ENCODE data around the gene ASIC4. TPM values are rescaled to one million over a fixed set of nuclear protein-coding genes. Genes with fewer than 3 reads are reported as not detected.

ASIC4 gene
- total and polyA plus RNA-seq, 2 of the 13 experiments (the other 11 are each of a cell fraction or from before 2014, with no cell fraction given): 0.03 TPM; not detected in 1

DNA sequence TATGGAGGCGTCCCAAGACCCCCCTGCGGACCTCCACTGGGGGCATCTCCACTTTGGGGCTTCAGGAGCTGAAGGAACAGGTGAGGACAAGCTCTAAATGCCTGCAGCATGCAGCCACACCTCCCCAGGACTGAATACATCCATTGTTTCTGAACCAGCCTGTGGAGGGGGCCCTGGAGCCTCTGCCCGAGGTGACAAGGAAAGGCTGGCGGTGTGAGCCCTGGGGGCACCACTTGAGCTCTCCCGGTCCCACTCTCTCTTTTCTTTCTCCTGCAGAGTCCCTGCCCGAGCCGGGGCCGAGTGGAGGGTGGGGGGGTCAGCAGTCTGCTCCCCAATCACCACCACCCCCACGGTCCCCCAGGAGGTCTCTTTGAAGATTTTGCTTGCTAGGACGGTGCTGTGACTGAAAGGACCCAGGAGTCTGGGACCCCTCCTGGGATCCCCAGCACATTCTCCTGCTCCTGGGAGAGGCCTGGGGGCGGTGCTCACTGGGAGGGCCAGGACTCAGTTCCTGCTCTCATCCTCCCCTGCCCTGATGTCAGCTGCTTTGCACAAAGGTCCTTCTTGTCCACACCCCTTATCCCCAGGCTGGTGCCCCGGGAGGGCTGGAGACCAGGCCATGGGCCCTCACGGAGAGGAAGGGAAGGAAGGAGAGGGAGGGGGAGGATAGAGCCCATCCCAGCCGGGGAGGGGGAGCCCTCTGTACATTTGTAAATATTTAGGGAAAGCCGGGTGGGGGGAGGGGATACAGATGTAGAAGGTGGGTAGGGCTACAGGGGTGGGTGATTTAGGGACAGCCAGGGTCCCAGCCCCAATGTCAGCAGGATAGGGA is 23.6 kb downstream of the ASIC4 start (continued):
- TF ChIP-seq, protein P1, sequence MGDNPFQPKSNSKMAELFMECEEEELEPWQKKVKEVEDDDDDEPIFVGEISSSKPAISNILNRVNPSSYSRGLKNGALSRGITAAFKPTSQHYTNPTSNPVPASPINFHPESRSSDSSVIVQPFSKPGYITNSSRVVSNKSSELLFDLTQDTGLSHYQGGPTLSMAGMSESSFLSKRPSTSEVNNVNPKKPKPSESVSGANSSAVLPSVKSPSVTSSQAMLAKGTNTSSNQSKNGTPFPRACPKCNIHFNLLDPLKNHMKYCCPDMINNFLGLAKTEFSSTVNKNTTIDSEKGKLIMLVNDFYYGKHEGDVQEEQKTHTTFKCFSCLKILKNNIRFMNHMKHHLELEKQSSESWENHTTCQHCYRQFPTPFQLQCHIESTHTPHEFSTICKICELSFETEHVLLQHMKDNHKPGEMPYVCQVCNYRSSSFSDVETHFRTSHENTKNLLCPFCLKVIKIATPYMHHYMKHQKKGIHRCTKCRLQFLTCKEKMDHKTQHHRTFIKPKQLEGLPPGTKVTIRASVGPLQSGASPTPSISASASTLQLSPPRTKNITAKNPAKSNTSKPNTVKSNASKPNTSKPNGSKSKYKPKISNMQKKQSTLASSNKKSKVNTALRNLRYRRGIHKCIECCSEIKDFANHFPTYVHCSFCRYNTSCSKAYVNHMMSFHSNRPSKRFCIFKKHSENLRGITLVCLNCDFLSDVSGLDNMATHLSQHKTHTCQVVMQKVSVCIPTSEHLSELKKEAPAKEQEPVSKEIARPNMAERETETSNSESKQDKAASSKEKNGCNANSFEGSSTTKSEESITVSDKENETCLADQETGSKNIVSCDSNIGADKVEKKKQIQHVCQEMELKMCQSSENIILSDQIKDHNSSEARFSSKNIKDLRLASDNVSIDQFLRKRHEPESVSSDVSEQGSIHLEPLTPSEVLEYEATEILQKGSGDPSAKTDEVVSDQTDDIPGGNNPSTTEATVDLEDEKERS (CRISPR knock-in tag; IDR thresholded peaks at IDR 0.05): 0 out of 2 replicates have a peak, but pooled peaks have one; percentile 41
- no peak for TF ChIP-seq NR2F2 (IDR thresholded peaks at IDR 0.05; ENCODE audit: borderline replicate concordance, low read depth)
- no peak for TF ChIP-seq IKZF1 (IDR thresholded peaks at IDR 0.05)
- TF ChIP-seq ZNF138 (CRISPR knock-in tag; IDR thresholded peaks at IDR 0.05; ENCODE audit: low read depth): no peak
- TF ChIP-seq SMC3 (IDR thresholded peaks at IDR 0.05; ENCODE audit: low read length): no peak
- peak; percentile 2; the same call in 1 of the 2 replicates for TF ChIP-seq MTA1 (CRISPR knock-in tag; IDR thresholded peaks at IDR 0.05; ENCODE audit: borderline replicate concordance)
- TF ChIP-seq SRSF9 (IDR thresholded peaks at IDR 0.05; ENCODE audit: borderline replicate concordance, insufficient read depth, low read depth, low read length, poor library complexity, severe bottlenecking): no peak
- TF ChIP-seq PTBP1 (IDR thresholded peaks at IDR 0.05; ENCODE audit: low read depth, low read length, poor library complexity, severe bottlenecking): no peak
- TF ChIP-seq, protein P2, sequence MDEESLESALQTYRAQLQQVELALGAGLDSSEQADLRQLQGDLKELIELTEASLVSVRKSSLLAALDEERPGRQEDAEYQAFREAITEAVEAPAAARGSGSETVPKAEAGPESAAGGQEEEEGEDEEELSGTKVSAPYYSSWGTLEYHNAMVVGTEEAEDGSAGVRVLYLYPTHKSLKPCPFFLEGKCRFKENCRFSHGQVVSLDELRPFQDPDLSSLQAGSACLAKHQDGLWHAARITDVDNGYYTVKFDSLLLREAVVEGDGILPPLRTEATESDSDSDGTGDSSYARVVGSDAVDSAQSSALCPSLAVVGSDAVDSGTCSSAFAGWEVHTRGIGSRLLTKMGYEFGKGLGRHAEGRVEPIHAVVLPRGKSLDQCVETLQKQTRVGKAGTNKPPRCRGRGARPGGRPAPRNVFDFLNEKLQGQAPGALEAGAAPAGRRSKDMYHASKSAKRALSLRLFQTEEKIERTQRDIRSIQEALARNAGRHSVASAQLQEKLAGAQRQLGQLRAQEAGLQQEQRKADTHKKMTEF (CRISPR knock-in tag; IDR thresholded peaks at IDR 0.05): peak; percentile 20; the same call in 1 of the 2 replicates
- 0 out of 2 replicates have a peak, but pooled peaks have one; percentile 16 for TF ChIP-seq IRF2 (CRISPR knock-in tag; IDR thresholded peaks at IDR 0.05)
- no peak for TF ChIP-seq TAF1 (CRISPR knock-in tag; IDR thresholded peaks at IDR 0.05)
- TF ChIP-seq, protein P3, sequence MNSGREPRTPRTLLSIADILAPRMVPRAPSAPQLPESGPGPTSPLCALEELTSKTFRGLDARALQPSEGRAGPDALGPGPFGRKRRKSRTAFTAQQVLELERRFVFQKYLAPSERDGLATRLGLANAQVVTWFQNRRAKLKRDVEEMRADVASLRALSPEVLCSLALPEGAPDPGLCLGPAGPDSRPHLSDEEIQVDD (CRISPR knock-in tag; IDR thresholded peaks at IDR 0.05; ENCODE audit: borderline replicate concordance): no peak
- TF ChIP-seq, protein P4, sequence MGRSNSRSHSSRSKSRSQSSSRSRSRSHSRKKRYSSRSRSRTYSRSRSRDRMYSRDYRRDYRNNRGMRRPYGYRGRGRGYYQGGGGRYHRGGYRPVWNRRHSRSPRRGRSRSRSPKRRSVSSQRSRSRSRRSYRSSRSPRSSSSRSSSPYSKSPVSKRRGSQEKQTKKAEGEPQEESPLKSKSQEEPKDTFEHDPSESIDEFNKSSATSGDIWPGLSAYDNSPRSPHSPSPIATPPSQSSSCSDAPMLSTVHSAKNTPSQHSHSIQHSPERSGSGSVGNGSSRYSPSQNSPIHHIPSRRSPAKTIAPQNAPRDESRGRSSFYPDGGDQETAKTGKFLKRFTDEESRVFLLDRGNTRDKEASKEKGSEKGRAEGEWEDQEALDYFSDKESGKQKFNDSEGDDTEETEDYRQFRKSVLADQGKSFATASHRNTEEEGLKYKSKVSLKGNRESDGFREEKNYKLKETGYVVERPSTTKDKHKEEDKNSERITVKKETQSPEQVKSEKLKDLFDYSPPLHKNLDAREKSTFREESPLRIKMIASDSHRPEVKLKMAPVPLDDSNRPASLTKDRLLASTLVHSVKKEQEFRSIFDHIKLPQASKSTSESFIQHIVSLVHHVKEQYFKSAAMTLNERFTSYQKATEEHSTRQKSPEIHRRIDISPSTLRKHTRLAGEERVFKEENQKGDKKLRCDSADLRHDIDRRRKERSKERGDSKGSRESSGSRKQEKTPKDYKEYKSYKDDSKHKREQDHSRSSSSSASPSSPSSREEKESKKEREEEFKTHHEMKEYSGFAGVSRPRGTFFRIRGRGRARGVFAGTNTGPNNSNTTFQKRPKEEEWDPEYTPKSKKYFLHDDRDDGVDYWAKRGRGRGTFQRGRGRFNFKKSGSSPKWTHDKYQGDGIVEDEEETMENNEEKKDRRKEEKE (IDR thresholded peaks at IDR 0.05): no peak
- TF ChIP-seq REXO4 (CRISPR knock-in tag; IDR thresholded peaks at IDR 0.05; ENCODE audit: borderline replicate concordance): no peak
- TF ChIP-seq SP1 (IDR thresholded peaks at IDR 0.05): no peak
- TF ChIP-seq SP1 (CRISPR knock-in tag; IDR thresholded peaks at IDR 0.05): no peak
- no peak for TF ChIP-seq ZNF839 (CRISPR knock-in tag; IDR thresholded peaks at IDR 0.05; ENCODE audit: borderline replicate concordance)
- TF ChIP-seq YEATS4 (CRISPR knock-in tag; IDR thresholded peaks at IDR 0.05; ENCODE audit: borderline replicate concordance): no peak
- TF ChIP-seq PHF21A (CRISPR knock-in tag; IDR thresholded peaks at IDR 0.05): peak; percentile 6; the same call in 1 of the 2 replicates
- TF ChIP-seq SOX13 (IDR thresholded peaks at IDR 0.05): no peak
- peak in 1 of 2 experiments; percentile 20; a peak in 1 of 4 replicates for TF ChIP-seq SOX13 (CRISPR knock-in tag; conservative IDR thresholded peaks at IDR 0.05 in 1 of 2, IDR thresholded peaks at IDR 0.05 in 1 of 2)

Data from HepG2 (cell line).